ENCODE data around the gene C2orf76. TPM values are rescaled to one million over a fixed set of nuclear protein-coding genes. Genes with fewer than 3 reads are reported as not detected.

Gene C2orf76
- total RNA-seq, 1 donor from 2014 or later: not detected

DNA sequence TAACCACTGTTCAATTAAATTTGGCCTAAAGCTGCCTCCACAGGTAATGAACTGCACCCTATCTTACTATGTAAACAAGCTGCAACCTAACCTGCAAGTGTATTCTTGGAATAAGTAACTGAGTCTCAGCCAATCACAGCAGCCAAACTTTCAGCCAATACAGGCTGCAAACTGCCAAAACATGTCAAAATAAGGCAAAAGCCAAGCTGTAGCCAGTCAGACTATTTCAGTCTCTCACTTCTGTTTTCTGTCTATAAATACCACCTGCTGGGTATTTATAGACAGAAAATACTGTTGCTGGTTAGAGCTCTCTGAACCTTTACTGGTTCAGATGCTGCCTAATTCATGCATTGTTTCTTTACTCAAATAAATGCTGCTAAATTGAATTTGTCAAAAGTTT lies 14.3 kb downstream of the C2orf76 start:
- H3K27ac ChIP-seq: peak overlapping the region in 1 of 2 donors; percentile 37
- TF ChIP-seq, protein P1, sequence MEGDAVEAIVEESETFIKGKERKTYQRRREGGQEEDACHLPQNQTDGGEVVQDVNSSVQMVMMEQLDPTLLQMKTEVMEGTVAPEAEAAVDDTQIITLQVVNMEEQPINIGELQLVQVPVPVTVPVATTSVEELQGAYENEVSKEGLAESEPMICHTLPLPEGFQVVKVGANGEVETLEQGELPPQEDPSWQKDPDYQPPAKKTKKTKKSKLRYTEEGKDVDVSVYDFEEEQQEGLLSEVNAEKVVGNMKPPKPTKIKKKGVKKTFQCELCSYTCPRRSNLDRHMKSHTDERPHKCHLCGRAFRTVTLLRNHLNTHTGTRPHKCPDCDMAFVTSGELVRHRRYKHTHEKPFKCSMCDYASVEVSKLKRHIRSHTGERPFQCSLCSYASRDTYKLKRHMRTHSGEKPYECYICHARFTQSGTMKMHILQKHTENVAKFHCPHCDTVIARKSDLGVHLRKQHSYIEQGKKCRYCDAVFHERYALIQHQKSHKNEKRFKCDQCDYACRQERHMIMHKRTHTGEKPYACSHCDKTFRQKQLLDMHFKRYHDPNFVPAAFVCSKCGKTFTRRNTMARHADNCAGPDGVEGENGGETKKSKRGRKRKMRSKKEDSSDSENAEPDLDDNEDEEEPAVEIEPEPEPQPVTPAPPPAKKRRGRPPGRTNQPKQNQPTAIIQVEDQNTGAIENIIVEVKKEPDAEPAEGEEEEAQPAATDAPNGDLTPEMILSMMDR (IDR thresholded peaks at IDR 0.05): no peak
- H3K9me3 ChIP-seq: no peaks in the 10 kb centered on the region
- intact Hi-C loops (cut with DNase I): no loop called here
- no peaks in the 10 kb centered on the region for H3K27me3 ChIP-seq
- no peak overlapping the region for H3K4me3 ChIP-seq
- no peaks in the 10 kb centered on the region for H3K36me3 ChIP-seq
- DNase-seq (ENCODE audit: low spot score in 2 of 2): no peak
- peaks cover 0 to 5% of the 10 kb centered on the region in 2 donors for H3K4me1 ChIP-seq

DNA sequence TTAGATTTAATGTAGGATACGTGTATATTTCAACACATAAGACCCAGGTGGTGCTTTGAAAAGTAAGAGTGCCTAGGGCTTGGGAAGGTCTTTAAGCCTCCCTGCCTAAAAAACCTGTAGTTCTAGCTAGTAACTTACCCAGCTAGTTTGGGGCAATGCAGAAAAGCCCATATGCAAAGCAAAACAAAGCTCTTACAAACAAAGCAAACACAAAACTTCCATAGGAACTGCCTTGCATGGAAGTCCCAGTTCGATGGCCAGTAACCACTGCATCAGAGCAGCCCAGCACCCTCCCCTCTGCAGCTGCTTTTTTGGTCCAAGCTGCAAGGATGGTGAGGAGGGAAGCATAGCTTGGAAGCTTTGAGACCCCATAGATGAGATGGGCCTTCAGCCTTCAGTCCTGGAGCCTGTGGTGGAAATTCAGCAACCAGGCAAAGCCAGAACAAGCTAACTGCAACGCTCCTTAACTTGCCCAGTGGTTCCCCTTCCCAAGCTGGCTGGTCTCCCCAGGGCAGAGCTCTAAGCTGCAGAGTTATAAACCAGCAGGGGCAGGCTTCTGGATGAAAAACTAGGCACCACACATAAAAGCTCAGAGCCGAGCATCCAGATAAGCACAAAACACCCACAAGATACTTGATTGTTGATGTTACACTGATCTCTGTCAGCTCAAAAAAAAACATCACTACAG lies 16.2 kb downstream of the C2orf76 start:
- TF ChIP-seq, protein P1 (IDR thresholded peaks at IDR 0.05): no peak
- H3K27me3 ChIP-seq: no peaks in the 10 kb centered on the region
- H3K36me3 ChIP-seq: no peaks in the 10 kb centered on the region
- H3K4me3 ChIP-seq: no peak overlapping the region
- H3K9me3 ChIP-seq: no peaks in the 10 kb centered on the region
- intact Hi-C loops (cut with DNase I): no loop called here
- DNase-seq (ENCODE audit: low spot score in 2 of 2): no peak
- peaks cover 0 to 5% of the 10 kb centered on the region in 2 donors for H3K4me1 ChIP-seq
- H3K27ac ChIP-seq: no peak overlapping the region

DNA sequence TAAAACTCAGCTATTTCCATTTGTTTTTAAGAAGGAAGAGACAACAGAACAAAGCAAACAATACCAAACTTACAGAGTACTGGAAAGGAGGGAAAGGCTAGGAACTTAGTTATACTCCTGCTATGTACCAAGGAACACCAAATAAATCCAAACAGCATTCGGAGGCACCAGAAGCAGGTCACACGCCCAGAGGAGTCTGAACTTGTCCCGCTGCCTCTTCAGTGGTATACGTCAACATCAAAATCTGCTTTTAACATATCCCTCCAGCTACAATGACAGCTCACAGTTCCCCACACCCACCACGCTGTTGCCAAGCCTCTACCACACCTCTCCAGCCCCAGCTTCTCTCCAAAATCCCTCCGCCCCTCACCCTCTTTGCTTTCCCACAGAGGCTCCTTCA lies 17.3 kb downstream of the C2orf76 start:
- no peaks in the 10 kb centered on the region for H3K36me3 ChIP-seq
- peaks cover 0 to 5% of the 10 kb centered on the region in 2 donors for H3K4me1 ChIP-seq
- intact Hi-C loops (cut with DNase I): no loop called here
- H3K27ac ChIP-seq: no peak overlapping the region
- H3K4me3 ChIP-seq: no peak overlapping the region
- DNase-seq (ENCODE audit: low spot score in 2 of 2): no peak
- H3K9me3 ChIP-seq: no peaks in the 10 kb centered on the region
- no peaks in the 10 kb centered on the region for H3K27me3 ChIP-seq
- TF ChIP-seq, protein P1 (IDR thresholded peaks at IDR 0.05): no peak

DNA sequence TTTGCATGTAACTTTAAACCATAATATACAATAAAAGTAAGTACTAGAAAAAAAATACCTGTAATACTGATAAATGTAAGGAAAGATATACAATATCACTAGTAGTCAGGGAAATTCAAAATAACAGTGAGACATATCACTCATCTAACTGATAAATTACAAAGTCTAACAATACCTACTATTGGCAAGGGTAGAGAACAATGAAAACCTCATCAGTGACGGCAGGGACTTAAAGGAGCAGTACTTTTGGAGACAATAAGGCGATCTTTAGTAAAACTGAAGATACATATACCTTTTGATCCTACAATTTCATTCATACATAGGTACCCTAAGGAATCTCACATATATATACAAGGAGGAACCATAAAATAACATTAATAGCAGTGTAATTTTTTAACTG lies 24.9 kb downstream of the C2orf76 start:
- no peak overlapping the region for H3K4me3 ChIP-seq
- no peaks in the 10 kb centered on the region for H3K4me1 ChIP-seq
- intact Hi-C loops (cut with DNase I): no loop called here
- TF ChIP-seq, protein P1 (IDR thresholded peaks at IDR 0.05): no peak
- H3K9me3 ChIP-seq: no peaks in the 10 kb centered on the region
- DNase-seq (ENCODE audit: low spot score in 2 of 2): no peak
- H3K36me3 ChIP-seq: peaks cover 0 to 18% of the 10 kb centered on the region in 2 donors
- no peaks in the 10 kb centered on the region for H3K27me3 ChIP-seq
- H3K27ac ChIP-seq: no peak overlapping the region

DNA sequence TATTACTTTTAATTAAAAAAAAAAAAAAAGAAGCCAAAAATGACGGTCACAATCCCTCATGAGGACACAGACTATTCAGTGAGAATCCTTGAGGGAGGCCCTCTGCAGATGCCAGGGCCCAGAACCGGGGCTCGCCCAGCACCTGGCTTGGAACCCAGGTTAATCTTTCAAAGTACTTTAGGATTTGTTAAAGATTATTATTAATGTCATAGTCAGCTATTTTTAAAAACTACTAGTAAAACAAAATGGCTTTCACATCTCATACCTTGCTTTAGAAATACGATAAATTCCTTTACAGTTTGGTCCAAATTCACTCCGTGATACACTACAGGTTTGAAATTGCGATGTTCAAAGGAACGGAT lies 27.1 kb downstream of the C2orf76 start:
- Histone ChIP-seq H3K36me3 (peaks cover 0 to 22% of the 10 kb centered on the region in 2 donors), H3K4me3 (no peak overlapping the region), H3K4me1 (no peaks in the 10 kb centered on the region), H3K9me3 (no peaks in the 10 kb centered on the region), H3K27me3 (no peaks in the 10 kb centered on the region), H3K27ac (no peak overlapping the region)
- intact Hi-C loops (cut with DNase I): no loop called here
- TF ChIP-seq, protein P1 (IDR thresholded peaks at IDR 0.05): no peak
- no peak for DNase-seq (ENCODE audit: low spot score in 2 of 2)
